ENCODE results near the gene RNF112. TPM values are rescaled to one million over a fixed set of nuclear protein-coding genes. Genes with fewer than 3 reads are reported as not detected.

RNF112 gene
- total and polyA plus RNA-seq, 5 donors from 2014 or later, result 0.39 TPM; not detected in 4

GRCh38 chr17:19371259-19372010 lies 39.6 kb upstream of the RNF112 start:
- DNase-seq, result no peak
- Mint-ChIP-seq H3K27me3 (no peaks in the 10 kb centered on the region), H3K27ac (peak overlapping the region in 1 of 3 donors; percentile 93), H3K36me3 (peaks cover 12% of the 10 kb centered on the region), H3K9me3 (peaks cover 0 to 1% (median 0%) of the 10 kb centered on the region in 7 donors), H3K4me3 (peak overlapping the region in 1 of 4 donors; percentile 73), H3K4me1 (peaks cover 11 to 49% (median 22%) of the 10 kb centered on the region in 4 donors)
- peak in 1 of 2 donors; percentile 22 for ATAC-seq (ENCODE audit: low read depth in 2 of 2)
- Histone ChIP-seq H3K27me3 (ENCODE audit: control insufficient read depth, insufficient read depth, low read length) (no peaks in the 10 kb centered on the region), H3K27ac (ENCODE audit: insufficient read depth, low read length, poor library complexity, severe bottlenecking) (no peak overlapping the region), H3K4me3 (ENCODE audit: low read depth, low read length) (no peak overlapping the region), H3K4me1 (ENCODE audit: control insufficient read depth, insufficient read depth, low read length, poor library complexity, severe bottlenecking) (peaks cover 37% of the 10 kb centered on the region), H3K36me3 (ENCODE audit: control insufficient read depth, insufficient read depth, low read length) (no peaks in the 10 kb centered on the region), H3K9me3 (ENCODE audit: control insufficient read depth in 2 of 2, low read length in 2 of 2) (no peaks in the 10 kb centered on the region)

GRCh38 chr17:19372011-19372370 lies 39.0 kb upstream of the RNF112 start:
- Mint-ChIP-seq H3K27me3 (no peaks in the 10 kb centered on the region), H3K4me3 (peak overlapping the region in 1 of 4 donors; percentile 73), H3K36me3 (peaks cover 12% of the 10 kb centered on the region), H3K27ac (no peak overlapping the region), H3K4me1 (peaks cover 14 to 47% (median 26%) of the 10 kb centered on the region in 4 donors), H3K9me3 (peaks cover 0 to 1% (median 0%) of the 10 kb centered on the region in 7 donors)
- H3K9me3 ChIP-seq (ENCODE audit: control insufficient read depth in 2 of 2, low read length in 2 of 2), result no peaks in the 10 kb centered on the region
- DNase-seq, result no peak
- no peak overlapping the region for H3K4me3 ChIP-seq (ENCODE audit: low read depth, low read length)
- no peak for ATAC-seq (ENCODE audit: low read depth in 2 of 2)
- H3K4me1 ChIP-seq (ENCODE audit: control insufficient read depth, insufficient read depth, low read length, poor library complexity, severe bottlenecking), result peaks cover 41% of the 10 kb centered on the region
- H3K36me3 ChIP-seq (ENCODE audit: control insufficient read depth, insufficient read depth, low read length), result no peaks in the 10 kb centered on the region
- no peak overlapping the region for H3K27ac ChIP-seq (ENCODE audit: insufficient read depth, low read length, poor library complexity, severe bottlenecking)
- no peaks in the 10 kb centered on the region for H3K27me3 ChIP-seq (ENCODE audit: control insufficient read depth, insufficient read depth, low read length)

GRCh38 chr17:19372439-19372838 lies 38.6 kb upstream of the RNF112 start:
- peaks cover 12% of the 10 kb centered on the region for H3K36me3 Mint-ChIP-seq
- Histone ChIP-seq H3K9me3 (ENCODE audit: control insufficient read depth in 2 of 2, low read length in 2 of 2) (no peaks in the 10 kb centered on the region), H3K27ac (ENCODE audit: insufficient read depth, low read length, poor library complexity, severe bottlenecking) (no peak overlapping the region), H3K36me3 (ENCODE audit: control insufficient read depth, insufficient read depth, low read length) (no peaks in the 10 kb centered on the region), H3K4me1 (ENCODE audit: control insufficient read depth, insufficient read depth, low read length, poor library complexity, severe bottlenecking) (peaks cover 46% of the 10 kb centered on the region), H3K4me3 (ENCODE audit: low read depth, low read length) (no peak overlapping the region), H3K27me3 (ENCODE audit: control insufficient read depth, insufficient read depth, low read length) (no peaks in the 10 kb centered on the region)
- H3K27ac Mint-ChIP-seq, result no peak overlapping the region
- DNase-seq (no peak), ATAC-seq (ENCODE audit: low read depth in 2 of 2) (no peak)
- peaks cover 17 to 52% (median 27%) of the 10 kb centered on the region in 4 donors for H3K4me1 Mint-ChIP-seq
- peaks cover 0 to 1% (median 0%) of the 10 kb centered on the region in 7 donors for H3K9me3 Mint-ChIP-seq
- peak overlapping the region in 1 of 4 donors; percentile 38 for H3K4me3 Mint-ChIP-seq
- H3K27me3 Mint-ChIP-seq, result no peaks in the 10 kb centered on the region

DNA sequence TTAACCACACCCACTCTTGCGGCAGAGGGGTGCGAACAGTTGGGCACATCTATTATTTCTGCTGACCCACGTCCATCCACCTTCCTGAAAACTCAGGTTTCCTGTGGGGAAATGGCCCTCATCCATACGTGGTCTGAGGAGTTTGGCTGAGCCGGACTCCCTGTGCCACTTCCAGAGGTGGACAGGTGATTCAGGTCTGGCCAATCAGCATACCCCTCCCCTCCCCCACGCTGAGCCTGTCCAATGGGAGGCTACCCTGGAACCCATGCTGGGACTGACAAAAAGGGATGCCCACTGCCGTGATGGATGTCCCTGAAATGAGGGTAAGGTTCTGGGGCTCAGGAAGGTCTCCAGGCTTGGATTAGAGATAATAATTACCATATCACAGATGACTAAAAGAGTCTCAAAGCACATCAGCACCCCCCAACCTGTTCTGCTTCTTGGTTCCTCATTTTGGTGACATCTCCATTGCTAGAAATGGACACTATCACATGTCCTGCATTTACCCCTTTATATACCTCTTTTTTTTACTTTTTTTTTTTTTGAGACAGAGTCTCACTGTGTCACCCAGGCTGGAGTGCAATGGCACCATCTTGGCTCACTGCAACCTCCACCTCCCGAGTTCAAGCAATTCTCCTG lies 38.0 kb upstream of the RNF112 start:
- no peak overlapping the region for H3K27ac ChIP-seq (ENCODE audit: insufficient read depth, low read length, poor library complexity, severe bottlenecking)
- peaks cover 12% of the 10 kb centered on the region for H3K36me3 Mint-ChIP-seq
- H3K4me3 ChIP-seq (ENCODE audit: low read depth, low read length), result no peak overlapping the region
- H3K9me3 Mint-ChIP-seq, result peaks cover 0 to 1% (median 0%) of the 10 kb centered on the region in 7 donors
- H3K4me1 Mint-ChIP-seq, result peaks cover 17 to 54% (median 25%) of the 10 kb centered on the region in 4 donors
- no peaks in the 10 kb centered on the region for H3K9me3 ChIP-seq (ENCODE audit: control insufficient read depth in 2 of 2, low read length in 2 of 2)
- H3K27ac Mint-ChIP-seq, result peak overlapping the region in 1 of 3 donors; percentile 56
- H3K27me3 Mint-ChIP-seq, result no peaks in the 10 kb centered on the region
- no peak overlapping the region for H3K4me3 Mint-ChIP-seq
- no peaks in the 10 kb centered on the region for H3K36me3 ChIP-seq (ENCODE audit: control insufficient read depth, insufficient read depth, low read length)
- H3K27me3 ChIP-seq (ENCODE audit: control insufficient read depth, insufficient read depth, low read length), result no peaks in the 10 kb centered on the region
- H3K4me1 ChIP-seq (ENCODE audit: control insufficient read depth, insufficient read depth, low read length, poor library complexity, severe bottlenecking), result peaks cover 47% of the 10 kb centered on the region
- ATAC-seq (ENCODE audit: low read depth in 2 of 2), result no peak
- no peak for DNase-seq

- Histone ChIP-seq H3K9me3 (ENCODE audit: control insufficient read depth in 2 of 2, low read length in 2 of 2) (no peaks in the 10 kb centered on the region), H3K4me1 (ENCODE audit: control insufficient read depth, insufficient read depth, low read length, poor library complexity, severe bottlenecking) (peaks cover 49% of the 10 kb centered on the region), H3K27ac (ENCODE audit: insufficient read depth, low read length, poor library complexity, severe bottlenecking) (no peak overlapping the region), H3K4me3 (ENCODE audit: low read depth, low read length) (no peak overlapping the region), H3K36me3 (ENCODE audit: control insufficient read depth, insufficient read depth, low read length) (no peaks in the 10 kb centered on the region), H3K27me3 (ENCODE audit: control insufficient read depth, insufficient read depth, low read length) (no peaks in the 10 kb centered on the region)
- H3K9me3 Mint-ChIP-seq, result peaks cover 0 to 1% (median 0%) of the 10 kb centered on the region in 7 donors
- DNase-seq (no peak), ATAC-seq (ENCODE audit: low read depth in 2 of 2) (no peak)
- peak overlapping the region in 1 of 4 donors; percentile 71 for H3K4me3 Mint-ChIP-seq
- H3K27me3 Mint-ChIP-seq, result no peaks in the 10 kb centered on the region
- no peak overlapping the region for H3K27ac Mint-ChIP-seq
- peaks cover 8% of the 10 kb centered on the region for H3K36me3 Mint-ChIP-seq
- H3K4me1 Mint-ChIP-seq, result peaks cover 12 to 53% (median 20%) of the 10 kb centered on the region in 4 donors
These were observed 36.9 kb upstream of the RNF112 start for GRCh38 chr17:19374136-19374535.

GRCh38 chr17:19375732-19376131 lies 35.3 kb upstream of the RNF112 start:
- no peaks in the 10 kb centered on the region for H3K9me3 Mint-ChIP-seq
- H3K36me3 ChIP-seq (ENCODE audit: control insufficient read depth, insufficient read depth, low read length), result peaks cover 7% of the 10 kb centered on the region
- H3K4me1 ChIP-seq (ENCODE audit: control insufficient read depth, insufficient read depth, low read length, poor library complexity, severe bottlenecking), result peaks cover 33% of the 10 kb centered on the region
- no peak overlapping the region for H3K4me3 ChIP-seq (ENCODE audit: low read depth, low read length)
- H3K27ac Mint-ChIP-seq, result no peak overlapping the region
- no peak overlapping the region for H3K27ac ChIP-seq (ENCODE audit: insufficient read depth, low read length, poor library complexity, severe bottlenecking)
- H3K36me3 Mint-ChIP-seq, result peaks cover 15% of the 10 kb centered on the region
- ATAC-seq (ENCODE audit: low read depth in 2 of 2), result no peak
- peaks cover 6 to 40% (median 15%) of the 10 kb centered on the region in 4 donors for H3K4me1 Mint-ChIP-seq
- DNase-seq, result no peak
- no peaks in the 10 kb centered on the region for H3K9me3 ChIP-seq (ENCODE audit: control insufficient read depth in 2 of 2, low read length in 2 of 2)
- H3K4me3 Mint-ChIP-seq, result peak overlapping the region in 2 of 4 donors; percentile 48 to 63
- H3K27me3 ChIP-seq (ENCODE audit: control insufficient read depth, insufficient read depth, low read length), result no peaks in the 10 kb centered on the region
- H3K27me3 Mint-ChIP-seq, result no peaks in the 10 kb centered on the region

DNA sequence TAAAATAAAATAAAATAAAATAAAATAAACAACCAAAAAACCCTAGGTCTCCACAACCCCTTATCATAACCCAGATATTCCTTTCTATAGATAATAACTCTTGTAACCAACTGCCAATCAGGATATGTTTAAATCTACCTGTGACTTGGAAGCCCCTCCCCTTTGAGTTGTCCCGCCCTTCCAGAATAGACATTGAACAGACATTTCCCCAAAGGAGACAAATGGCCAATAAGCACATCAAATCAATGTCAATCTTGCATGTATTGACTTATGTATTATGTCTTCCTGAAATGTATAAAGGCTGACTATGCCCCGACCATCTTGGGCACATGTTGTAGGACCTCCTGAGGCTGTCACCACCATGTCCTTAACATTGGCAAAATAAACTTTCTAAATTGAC lies 34.2 kb upstream of the RNF112 start:
- H3K27me3 ChIP-seq (ENCODE audit: control insufficient read depth, insufficient read depth, low read length), result no peaks in the 10 kb centered on the region
- H3K4me1 Mint-ChIP-seq, result peaks cover 6 to 30% (median 13%) of the 10 kb centered on the region in 4 donors
- H3K36me3 Mint-ChIP-seq, result peaks cover 15% of the 10 kb centered on the region
- H3K4me3 Mint-ChIP-seq, result peak overlapping the region; percentile 94 to 99 (median 98)
- H3K9me3 ChIP-seq (ENCODE audit: control insufficient read depth in 2 of 2, low read length in 2 of 2), result no peaks in the 10 kb centered on the region
- no peaks in the 10 kb centered on the region for H3K27me3 Mint-ChIP-seq
- H3K36me3 ChIP-seq (ENCODE audit: control insufficient read depth, insufficient read depth, low read length), result peaks cover 14% of the 10 kb centered on the region
- DNase-seq (peak in 1 of 3 donors; percentile 44), ATAC-seq (ENCODE audit: low read depth in 2 of 2) (no peak)
- H3K9me3 Mint-ChIP-seq, result no peaks in the 10 kb centered on the region
- H3K4me3 ChIP-seq (ENCODE audit: low read depth, low read length), result peak overlapping the region; percentile 91
- peak overlapping the region; percentile 96 for H3K27ac ChIP-seq (ENCODE audit: insufficient read depth, low read length, poor library complexity, severe bottlenecking)
- peaks cover 22% of the 10 kb centered on the region for H3K4me1 ChIP-seq (ENCODE audit: control insufficient read depth, insufficient read depth, low read length, poor library complexity, severe bottlenecking)
- peak overlapping the region; percentile 94 to 98 (median 94) for H3K27ac Mint-ChIP-seq
